Adrenal gland (tissue), 5 donors: Measurements from ENCODE around the gene TRH.

Source experiments
- POLR2A ChIP-seq, 2 donors: fragments of 450-650 bp; IDR thresholded peaks; one replicate each; pipeline ENCODE4 v1.6.1; 2017; ENCODE audit warnings: antibody characterized with exemption in 2 of 2, mild to moderate bottlenecking in 2 of 2, moderate library complexity in 1 of 2
- TF ChIP-seq, protein P1 (sequence below), 6 experiments: fragments of 450-650 bp in 4 of 6; fragments of 200-600 bp in 2 of 6; sonication (generic) in 1 of 6; IDR thresholded peaks; 1 replicate in 5 of 6; 2 replicates in 1 of 6; pipeline versions ENCODE4 v1.5.1 to v1.8.0; 2016 to 2021; ENCODE audit warnings: antibody characterized with exemption in 6 of 6, mild to moderate bottlenecking in 2 of 6, moderate library complexity in 1 of 6
- donor health status: DM: no; HTN: no; CAD: no.

DNA sequence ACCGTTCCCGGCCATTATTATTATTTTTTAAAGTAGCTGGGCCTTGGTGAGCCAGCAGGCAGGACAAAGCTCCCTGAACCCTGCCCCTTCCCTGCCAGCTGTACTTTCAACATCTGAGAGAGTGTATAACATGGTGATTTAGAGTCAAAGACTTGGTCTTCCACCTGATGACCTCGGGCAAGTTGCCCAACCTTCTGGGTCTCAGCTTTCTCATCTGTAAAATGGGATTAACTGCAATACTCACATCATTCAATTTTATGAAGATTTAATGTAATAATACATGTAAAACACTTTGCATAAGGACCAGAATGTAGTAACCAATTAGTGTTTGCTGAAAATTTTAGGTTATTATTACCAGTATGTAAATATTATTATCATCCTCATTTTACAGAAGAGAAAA lies 11.9 kb upstream of the TRH start:
- TF ChIP-seq, protein P1, sequence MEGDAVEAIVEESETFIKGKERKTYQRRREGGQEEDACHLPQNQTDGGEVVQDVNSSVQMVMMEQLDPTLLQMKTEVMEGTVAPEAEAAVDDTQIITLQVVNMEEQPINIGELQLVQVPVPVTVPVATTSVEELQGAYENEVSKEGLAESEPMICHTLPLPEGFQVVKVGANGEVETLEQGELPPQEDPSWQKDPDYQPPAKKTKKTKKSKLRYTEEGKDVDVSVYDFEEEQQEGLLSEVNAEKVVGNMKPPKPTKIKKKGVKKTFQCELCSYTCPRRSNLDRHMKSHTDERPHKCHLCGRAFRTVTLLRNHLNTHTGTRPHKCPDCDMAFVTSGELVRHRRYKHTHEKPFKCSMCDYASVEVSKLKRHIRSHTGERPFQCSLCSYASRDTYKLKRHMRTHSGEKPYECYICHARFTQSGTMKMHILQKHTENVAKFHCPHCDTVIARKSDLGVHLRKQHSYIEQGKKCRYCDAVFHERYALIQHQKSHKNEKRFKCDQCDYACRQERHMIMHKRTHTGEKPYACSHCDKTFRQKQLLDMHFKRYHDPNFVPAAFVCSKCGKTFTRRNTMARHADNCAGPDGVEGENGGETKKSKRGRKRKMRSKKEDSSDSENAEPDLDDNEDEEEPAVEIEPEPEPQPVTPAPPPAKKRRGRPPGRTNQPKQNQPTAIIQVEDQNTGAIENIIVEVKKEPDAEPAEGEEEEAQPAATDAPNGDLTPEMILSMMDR (IDR thresholded peaks at IDR 0.05): no peak
- TF ChIP-seq POLR2A (IDR thresholded peaks at IDR 0.05): no peak
